Stimulated activated CD4-positive, alpha-beta T cell treated with anti-CD3 and anti-CD28 coated beads, Interleukin-12 subunit alpha, Interleukin-12 subunit beta, amount 100 ng/mL, for 48 hours (primary cell): ENCODE data around the gene RCHY1.

ENCODE experiments used
- DNase-seq, 3 donors: peaks; one replicate each; pipeline ENCODE4 v3.0.0-alpha.2; 2020; ENCODE audit warnings: low read depth in 2 of 3, low spot score in 1 of 3

The RCHY1 gene

DNA sequence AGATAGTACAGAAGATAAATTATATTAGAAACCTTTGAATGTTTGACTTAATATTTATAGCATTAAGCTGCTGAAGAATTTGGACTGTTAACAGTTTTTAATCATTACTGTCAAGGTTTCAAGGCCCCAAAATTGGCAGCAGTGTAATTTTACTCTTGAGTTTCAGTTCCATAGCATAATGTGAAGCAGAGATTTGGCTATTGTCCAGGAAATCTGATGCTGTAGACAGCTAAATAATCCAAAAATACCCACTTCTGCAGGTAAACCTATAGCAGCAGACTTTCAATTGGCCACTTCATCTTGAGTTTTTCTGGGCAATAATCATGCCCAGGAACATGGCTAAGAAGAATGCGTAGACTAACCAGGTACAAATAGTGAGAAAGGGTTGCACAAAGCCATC, 85.0 kb downstream of the RCHY1 start:
- DNase-seq = no peak
